Activated naive CD8-positive, alpha-beta T cell (primary cell): Measurements from ENCODE around the gene CXXC4.

ENCODE experiments used
- H3K27ac Mint-ChIP-seq: one replicate; pipeline ENCODE4 v1.8.0; 2021; ENCODE audit warnings: mixed read lengths
- H3K27me3 Mint-ChIP-seq: one replicate; pipeline ENCODE4 v1.8.0; 2021; ENCODE audit warnings: mixed read lengths
- H3K36me3 Mint-ChIP-seq: one replicate; pipeline ENCODE4 v1.8.0; 2021; ENCODE audit warnings: mixed read lengths
- H3K4me1 Mint-ChIP-seq: one replicate; pipeline ENCODE4 v1.8.0; 2021; ENCODE audit warnings: low read depth, mixed read lengths
- H3K4me3 Mint-ChIP-seq: one replicate; pipeline ENCODE4 v1.8.0; 2021; ENCODE audit warnings: mild to moderate bottlenecking, mixed read lengths
- H3K9me3 Mint-ChIP-seq: one replicate; pipeline ENCODE4 v1.8.0; 2021; ENCODE audit warnings: low read depth, mixed read lengths

Gene CXXC4

GRCh38 chr4:104493081-104493831, 1.4 kb downstream of the CXXC4 start:
- H3K4me1 Mint-ChIP-seq = peaks cover 34% of the 10 kb centered on the region
- H3K9me3 Mint-ChIP-seq = no peaks in the 10 kb centered on the region
- no peak overlapping the region for H3K4me3 Mint-ChIP-seq
- peaks cover 46% of the 10 kb centered on the region for H3K27me3 Mint-ChIP-seq
- no peak overlapping the region for H3K27ac Mint-ChIP-seq
- peaks cover 3% of the 10 kb centered on the region for H3K36me3 Mint-ChIP-seq

- peaks cover 51% of the 10 kb centered on the region for H3K27me3 Mint-ChIP-seq
- peak overlapping the region; percentile 80 for H3K4me3 Mint-ChIP-seq
- peaks cover 3% of the 10 kb centered on the region for H3K36me3 Mint-ChIP-seq
- H3K4me1 Mint-ChIP-seq = peaks cover 34% of the 10 kb centered on the region
- no peak overlapping the region for H3K27ac Mint-ChIP-seq
- no peaks in the 10 kb centered on the region for H3K9me3 Mint-ChIP-seq
These were observed 2.4 kb downstream of the CXXC4 start for GRCh38 chr4:104492183-104492771.

DNA sequence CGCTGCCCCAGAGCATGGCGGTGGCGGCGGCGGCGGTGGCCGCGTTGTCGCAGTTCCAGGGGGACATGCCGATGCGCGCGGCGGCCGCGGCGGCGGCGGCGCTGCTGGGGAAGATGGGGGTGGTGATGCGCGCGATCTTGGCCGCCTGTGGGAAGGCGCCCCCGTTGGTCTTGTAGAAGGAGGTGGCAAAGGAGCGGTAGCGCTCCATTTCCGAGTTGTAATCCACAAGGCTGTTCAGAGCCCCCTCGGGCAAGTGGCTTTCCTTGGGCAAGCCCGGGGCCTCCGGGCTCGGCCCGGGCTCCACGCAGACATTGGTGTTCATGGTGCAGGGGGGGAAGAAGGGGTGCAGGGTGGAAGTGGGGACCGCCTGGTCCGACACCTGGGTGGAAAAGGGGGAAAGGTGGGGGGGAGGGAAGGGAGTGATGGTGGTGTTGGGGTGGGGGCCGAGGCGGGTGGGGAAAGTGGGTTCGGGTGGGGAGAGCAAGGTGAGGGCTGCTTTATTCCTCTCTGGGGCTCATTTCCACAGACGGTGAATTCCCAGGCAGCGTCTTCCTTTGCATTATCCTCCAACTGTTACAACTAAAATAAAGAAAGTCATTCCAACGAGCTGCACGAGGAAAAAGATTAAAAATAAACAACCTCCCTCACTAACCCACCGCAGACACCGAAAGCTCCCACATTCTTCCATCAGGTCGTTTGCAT, 3.1 kb downstream of the CXXC4 start:
- peak overlapping the region; percentile 80 for H3K4me3 Mint-ChIP-seq
- peaks cover 52% of the 10 kb centered on the region for H3K27me3 Mint-ChIP-seq
- H3K36me3 Mint-ChIP-seq = peaks cover 3% of the 10 kb centered on the region
- H3K4me1 Mint-ChIP-seq = peaks cover 34% of the 10 kb centered on the region
- H3K27ac Mint-ChIP-seq = no peak overlapping the region
- H3K9me3 Mint-ChIP-seq = no peaks in the 10 kb centered on the region

GRCh38 chr4:104490770-104491480, 3.8 kb downstream of the CXXC4 start:
- Mint-ChIP-seq H3K9me3 (no peaks in the 10 kb centered on the region), H3K4me1 (peaks cover 34% of the 10 kb centered on the region), H3K27ac (no peak overlapping the region), H3K27me3 (peaks cover 50% of the 10 kb centered on the region), H3K4me3 (peak overlapping the region; percentile 86), H3K36me3 (peaks cover 3% of the 10 kb centered on the region)

DNA sequence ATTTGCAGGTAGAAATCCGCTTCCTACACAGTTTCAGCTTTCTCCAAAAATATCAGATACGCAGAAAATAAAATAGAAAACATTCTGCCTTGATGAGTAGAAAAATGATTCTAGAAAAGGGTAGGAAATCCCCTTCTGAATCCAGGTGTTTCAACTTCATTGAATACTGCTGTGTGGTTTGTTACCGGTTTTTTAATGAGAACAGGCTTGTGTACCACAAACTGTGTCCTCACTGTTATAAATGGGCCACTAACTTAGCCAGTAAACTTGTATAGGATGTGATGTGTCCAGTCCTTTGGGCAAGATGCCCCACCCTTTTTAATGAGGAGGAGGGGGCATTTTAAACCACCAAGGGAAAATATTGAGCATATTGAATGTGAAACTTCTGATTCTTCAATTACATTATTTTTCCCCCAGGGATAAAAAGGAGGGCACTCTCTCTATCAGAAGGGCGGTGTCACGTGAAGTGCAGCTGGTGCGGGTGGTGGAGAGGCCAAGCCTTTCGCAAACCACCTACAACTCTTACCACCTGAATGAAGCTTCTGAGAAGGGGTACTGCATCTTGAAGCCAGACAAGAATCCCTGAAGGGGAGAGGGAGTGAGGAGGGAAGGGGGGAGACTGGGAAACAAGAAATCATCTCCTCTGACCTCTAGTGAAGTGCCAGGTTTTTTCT, 4.5 kb downstream of the CXXC4 start:
- H3K27ac Mint-ChIP-seq = peak overlapping the region; percentile 10
- H3K27me3 Mint-ChIP-seq = peaks cover 46% of the 10 kb centered on the region

DNA sequence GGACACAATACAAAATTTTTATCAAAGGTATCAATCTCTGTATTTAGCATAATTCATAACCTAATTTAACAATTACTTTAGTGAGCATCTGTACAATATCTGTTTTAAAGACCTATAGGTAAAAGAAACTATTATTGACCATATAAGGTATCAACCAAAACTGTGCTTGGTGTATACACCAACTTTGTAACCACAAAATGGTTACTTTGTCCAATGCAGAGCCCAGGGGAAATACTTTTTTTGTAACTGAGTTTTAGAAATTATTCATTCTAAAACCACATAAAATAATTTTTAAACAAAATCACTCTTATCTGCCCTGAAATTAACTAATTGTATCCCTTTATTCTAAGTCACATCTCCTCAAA, 5.0 kb downstream of the CXXC4 start:
- peaks cover 43% of the 10 kb centered on the region for H3K27me3 Mint-ChIP-seq
- H3K9me3 Mint-ChIP-seq = no peaks in the 10 kb centered on the region
- H3K4me3 Mint-ChIP-seq = no peak overlapping the region
- H3K27ac Mint-ChIP-seq = no peak overlapping the region
- peaks cover 26% of the 10 kb centered on the region for H3K4me1 Mint-ChIP-seq
- H3K36me3 Mint-ChIP-seq = peaks cover 3% of the 10 kb centered on the region

More for the DNA sequence above, 4.5 kb downstream of the CXXC4 start:
- Mint-ChIP-seq H3K4me3 (peak overlapping the region; percentile 86), H3K9me3 (no peaks in the 10 kb centered on the region), H3K36me3 (peaks cover 3% of the 10 kb centered on the region), H3K4me1 (peaks cover 28% of the 10 kb centered on the region)

- Mint-ChIP-seq H3K4me3 (no peak overlapping the region), H3K9me3 (no peaks in the 10 kb centered on the region), H3K27ac (no peak overlapping the region), H3K27me3 (peaks cover 37% of the 10 kb centered on the region), H3K36me3 (peaks cover 3% of the 10 kb centered on the region), H3K4me1 (peaks cover 20% of the 10 kb centered on the region)
These were observed 6.5 kb downstream of the CXXC4 start for GRCh38 chr4:104488151-104488550.

DNA sequence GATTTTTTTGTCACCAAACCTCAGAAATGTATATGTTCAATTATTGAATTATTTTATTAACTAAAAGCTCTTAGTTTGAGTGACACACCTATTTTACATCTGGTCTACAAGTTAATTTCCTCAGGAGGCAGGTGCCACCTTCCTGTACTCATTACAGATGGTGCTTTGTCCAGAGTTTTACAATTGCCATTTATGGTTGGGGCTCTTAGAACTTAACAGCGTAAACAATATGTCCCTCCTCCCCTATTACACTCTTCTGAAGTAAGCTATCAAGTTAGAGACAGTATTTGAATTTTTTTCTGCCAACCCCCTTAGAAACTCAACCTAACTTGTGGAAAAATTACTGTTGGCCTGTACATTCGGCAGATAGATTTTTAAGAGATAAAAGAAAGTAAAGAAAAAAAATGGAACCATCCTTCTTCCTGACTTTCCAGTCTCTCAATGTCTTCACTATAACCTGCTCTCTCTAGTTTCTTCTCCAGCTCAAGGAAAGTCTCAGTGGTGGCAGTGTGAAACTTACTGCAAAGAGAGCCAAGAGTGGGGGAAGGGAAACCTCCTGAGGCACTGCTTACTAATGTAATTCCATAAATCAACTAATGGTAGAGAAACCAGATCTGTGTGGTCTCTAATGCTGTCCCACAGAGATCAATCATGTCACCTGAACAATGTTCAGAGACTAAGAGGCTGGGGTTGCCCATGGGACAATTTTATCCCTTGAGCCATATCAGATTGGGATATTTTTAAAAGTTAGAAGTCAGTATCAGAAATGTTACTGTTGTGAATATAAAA, 7.8 kb downstream of the CXXC4 start:
- Mint-ChIP-seq H3K4me1 (peaks cover 16% of the 10 kb centered on the region), H3K36me3 (peaks cover 3% of the 10 kb centered on the region), H3K27ac (no peak overlapping the region), H3K9me3 (no peaks in the 10 kb centered on the region), H3K27me3 (peaks cover 36% of the 10 kb centered on the region), H3K4me3 (no peak overlapping the region)

- Mint-ChIP-seq H3K9me3 (no peaks in the 10 kb centered on the region), H3K4me1 (no peaks in the 10 kb centered on the region), H3K4me3 (no peak overlapping the region), H3K36me3 (peaks cover 2% of the 10 kb centered on the region), H3K27me3 (peaks cover 4% of the 10 kb centered on the region), H3K27ac (no peak overlapping the region)
These were observed 19.0 kb downstream of the CXXC4 start for GRCh38 chr4:104475652-104476051.

DNA sequence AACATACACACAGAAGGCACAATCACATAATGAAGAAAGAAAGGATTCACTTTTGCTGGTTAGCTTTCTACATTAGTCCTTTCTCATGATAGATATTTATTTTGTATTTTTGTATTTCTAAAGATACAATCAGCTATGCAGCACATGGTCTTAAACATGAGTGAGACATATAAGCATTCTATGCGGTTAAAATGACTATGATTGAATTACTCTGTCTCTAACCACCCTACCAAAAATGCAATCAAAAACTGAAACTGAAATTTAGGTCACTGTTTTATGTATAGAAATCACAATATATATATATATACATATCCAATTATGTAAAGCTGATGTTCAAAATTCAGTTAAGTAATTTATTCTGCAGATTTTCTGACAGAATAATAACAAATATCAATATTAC, 21.9 kb downstream of the CXXC4 start:
- no peaks in the 10 kb centered on the region for H3K9me3 Mint-ChIP-seq
- H3K27ac Mint-ChIP-seq = no peak overlapping the region
- peaks cover 5% of the 10 kb centered on the region for H3K27me3 Mint-ChIP-seq
- no peaks in the 10 kb centered on the region for H3K36me3 Mint-ChIP-seq
- H3K4me1 Mint-ChIP-seq = no peaks in the 10 kb centered on the region
- H3K4me3 Mint-ChIP-seq = no peak overlapping the region

DNA sequence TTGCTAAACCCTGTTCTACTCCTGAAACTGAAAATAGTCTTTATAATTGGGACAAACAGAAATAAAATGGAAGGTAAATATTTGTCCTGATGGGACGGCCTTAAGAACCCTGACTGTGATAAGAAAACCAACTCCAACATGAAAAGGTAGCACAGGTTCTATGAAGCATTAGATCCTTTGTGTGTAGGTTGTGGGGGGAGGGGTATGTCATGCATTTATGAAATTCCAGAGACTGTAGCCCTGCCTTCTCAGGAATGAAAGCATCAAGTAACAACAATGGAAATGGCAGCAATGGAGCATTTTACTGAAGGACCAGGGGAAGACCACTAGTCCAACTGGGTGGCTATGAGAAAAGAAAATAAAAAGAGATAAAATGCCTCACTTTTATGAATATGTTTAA, 23.9 kb downstream of the CXXC4 start:
- no peaks in the 10 kb centered on the region for H3K9me3 Mint-ChIP-seq
- H3K4me1 Mint-ChIP-seq = no peaks in the 10 kb centered on the region
- H3K36me3 Mint-ChIP-seq = no peaks in the 10 kb centered on the region
- H3K4me3 Mint-ChIP-seq = no peak overlapping the region
- no peak overlapping the region for H3K27ac Mint-ChIP-seq
- peaks cover 5% of the 10 kb centered on the region for H3K27me3 Mint-ChIP-seq

GRCh38 chr4:104469794-104470193, 24.9 kb downstream of the CXXC4 start:
- Mint-ChIP-seq H3K36me3 (no peaks in the 10 kb centered on the region), H3K4me1 (no peaks in the 10 kb centered on the region), H3K27me3 (peaks cover 5% of the 10 kb centered on the region), H3K9me3 (no peaks in the 10 kb centered on the region), H3K4me3 (no peak overlapping the region), H3K27ac (no peak overlapping the region)

DNA sequence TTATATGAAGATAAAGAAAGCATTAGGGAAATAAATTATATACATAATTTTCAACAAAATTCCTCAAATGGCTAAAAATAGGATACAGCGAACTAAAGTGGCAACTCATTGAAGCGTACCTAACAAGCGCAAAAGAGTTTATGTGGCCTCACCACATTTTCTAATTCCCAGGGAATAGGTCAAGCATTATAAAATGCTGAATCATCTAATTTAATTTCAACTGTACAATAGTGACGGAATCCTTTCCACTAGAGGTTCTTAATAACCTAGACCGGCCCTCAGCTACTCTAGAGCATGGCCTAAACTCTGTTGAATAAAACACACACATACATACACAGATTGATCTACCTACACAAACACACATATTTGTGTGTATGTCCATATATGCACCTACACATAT, 29.1 kb downstream of the CXXC4 start:
- Mint-ChIP-seq H3K9me3 (no peaks in the 10 kb centered on the region), H3K4me1 (no peaks in the 10 kb centered on the region), H3K27ac (no peak overlapping the region), H3K27me3 (peaks cover 6% of the 10 kb centered on the region), H3K4me3 (no peak overlapping the region), H3K36me3 (no peaks in the 10 kb centered on the region)

DNA sequence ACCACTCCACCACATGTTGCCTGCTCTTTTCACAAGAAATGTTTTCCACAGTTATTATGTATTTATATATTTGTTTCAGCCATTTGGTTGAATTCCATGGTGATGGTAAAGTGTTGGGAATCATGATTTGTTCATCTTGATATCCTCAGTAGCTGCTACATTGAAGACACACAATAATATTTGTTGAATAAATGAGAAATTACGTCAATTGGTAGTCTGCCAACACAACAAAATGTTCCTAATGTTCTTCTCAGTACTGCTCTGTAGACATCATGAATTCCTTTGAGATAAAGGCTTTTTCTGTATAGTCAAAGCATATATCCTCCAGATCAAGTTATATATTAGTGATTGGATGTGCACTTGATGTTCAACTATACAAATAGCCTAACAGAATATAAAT, 29.5 kb downstream of the CXXC4 start:
- Mint-ChIP-seq H3K36me3 (no peaks in the 10 kb centered on the region), H3K4me3 (no peak overlapping the region), H3K4me1 (no peaks in the 10 kb centered on the region), H3K27me3 (peaks cover 6% of the 10 kb centered on the region), H3K27ac (no peak overlapping the region), H3K9me3 (no peaks in the 10 kb centered on the region)
